Activated B cell treated with CpG ODN at 0.5 μM for 24 hours (primary cell): ENCODE measurements around the gene CSMD2. TPM values are rescaled to one million over a fixed set of nuclear protein-coding genes. Genes with fewer than 3 reads are reported as not detected.

Source experiments
- ATAC-seq: fragments of 200-7000 bp; cut with Tn5 transposase; one replicate; pipeline ENCODE4 v1.10.0; 2021; ENCODE audit warnings: low read depth, mild to moderate bottlenecking, moderate library complexity
- CTCF ChIA-PET: fragments of 350-600 bp; sonication (Branson Sonifier 250); formaldehyde crosslinking; loops from one replicate; lab custom pipeline; 2021; ENCODE audit warnings: antibody characterized with exemption; lab: Charles Lee
- POLR2A ChIA-PET: fragments of 350-600 bp; sonication (Branson Sonifier 250); formaldehyde crosslinking; loops from one replicate; lab custom pipeline; 2021; ENCODE audit warnings: antibody characterized with exemption; lab: Charles Lee
- DNase-seq: peaks from one replicate; pipeline ENCODE4 v3.0.0; 2022
- H3K27ac Mint-ChIP-seq: one replicate; pipeline ENCODE4 v1.8.0; 2020; ENCODE audit warnings: mixed read lengths
- H3K27me3 Mint-ChIP-seq: one replicate; pipeline ENCODE4 v1.8.0; 2021; ENCODE audit warnings: mixed read lengths
- H3K36me3 Mint-ChIP-seq: one replicate; pipeline ENCODE4 v1.8.0; 2021; ENCODE audit warnings: low read depth, mixed read lengths
- H3K4me1 Mint-ChIP-seq: one replicate; pipeline ENCODE4 v1.8.0; 2021; ENCODE audit warnings: mixed read lengths
- H3K4me3 Mint-ChIP-seq: one replicate; pipeline ENCODE4 v1.8.0; 2020; ENCODE audit warnings: mild to moderate bottlenecking, mixed read lengths
- H3K9me3 Mint-ChIP-seq: one replicate; pipeline ENCODE4 v1.8.0; 2020; ENCODE audit warnings: mixed read lengths
- CTCF ChIP-seq: fragments of 200-600 bp; IDR thresholded peaks from one replicate; pipeline ENCODE4 v1.8.0; 2022; ENCODE audit warnings: antibody characterized with exemption, mild to moderate bottlenecking
- intact Hi-C: fragments of 100-400 bp; cut with micrococcal nuclease; formaldehyde crosslinking; loops from one replicate; pipeline ENCODE4 v1.15.1; 2024
- total RNA-seq: library from RNA; stranded (reverse); gene quantifications from 2 replicates; pipeline ENCODE4 v1.2.3, GENCODE V29; 2022

Gene CSMD2
- total RNA-seq, 1 donor from 2014 or later: not detected

- ATAC-seq: no peak
- POLR2A ChIA-PET: no interaction called here
- CTCF ChIA-PET: no interaction called here
- Mint-ChIP-seq H3K27ac (no peak overlapping the region), H3K9me3 (no peaks in the 10 kb centered on the region), H3K4me3 (no peak overlapping the region), H3K27me3 (peaks cover 11% of the 10 kb centered on the region), H3K36me3 (no peaks in the 10 kb centered on the region), H3K4me1 (no peaks in the 10 kb centered on the region)
- intact Hi-C loops: no loop called here
- no peak for DNase-seq
- no peak for TF ChIP-seq CTCF
Observed at GRCh38 chr1:33828654-33829053, 336.4 kb downstream of the CSMD2 start.

GRCh38 chr1:33828059-33828458, 337.0 kb downstream of the CSMD2 start:
- no peaks in the 10 kb centered on the region for H3K36me3 Mint-ChIP-seq
- ChIA-PET POLR2A (no interaction called here), CTCF (no interaction called here)
- intact Hi-C loops: no loop called here
- H3K4me3 Mint-ChIP-seq: no peak overlapping the region
- H3K4me1 Mint-ChIP-seq: no peaks in the 10 kb centered on the region
- ATAC-seq: no peak
- H3K9me3 Mint-ChIP-seq: no peaks in the 10 kb centered on the region
- TF ChIP-seq CTCF: no peak
- no peak for DNase-seq
- H3K27me3 Mint-ChIP-seq: peaks cover 11% of the 10 kb centered on the region
- no peak overlapping the region for H3K27ac Mint-ChIP-seq

- Mint-ChIP-seq H3K27ac (no peak overlapping the region), H3K36me3 (no peaks in the 10 kb centered on the region), H3K27me3 (peaks cover 11% of the 10 kb centered on the region), H3K4me3 (no peak overlapping the region), H3K9me3 (no peaks in the 10 kb centered on the region), H3K4me1 (no peaks in the 10 kb centered on the region)
- TF ChIP-seq CTCF: no peak
- ChIA-PET CTCF (no interaction called here), POLR2A (no interaction called here)
- DNase-seq (no peak), ATAC-seq (no peak)
- intact Hi-C loops: no loop called here
Observed at GRCh38 chr1:33826711-33827110, 338.3 kb downstream of the CSMD2 start.

- ChIA-PET POLR2A (no interaction called here), CTCF (no interaction called here)
- Mint-ChIP-seq H3K4me3 (no peak overlapping the region), H3K27me3 (peaks cover 11% of the 10 kb centered on the region), H3K36me3 (no peaks in the 10 kb centered on the region), H3K9me3 (no peaks in the 10 kb centered on the region), H3K4me1 (no peaks in the 10 kb centered on the region), H3K27ac (no peak overlapping the region)
- ATAC-seq (no peak), DNase-seq (no peak)
- TF ChIP-seq CTCF: no peak
- intact Hi-C loops: no loop called here
Observed at GRCh38 chr1:33826311-33826710, 338.7 kb downstream of the CSMD2 start.

- peaks cover 11% of the 10 kb centered on the region for H3K27me3 Mint-ChIP-seq
- ATAC-seq (no peak), DNase-seq (no peak)
- no peak for TF ChIP-seq CTCF
- no peak overlapping the region for H3K27ac Mint-ChIP-seq
- POLR2A ChIA-PET: no interaction called here
- H3K9me3 Mint-ChIP-seq: no peaks in the 10 kb centered on the region
- intact Hi-C loops: no loop called here
- H3K4me3 Mint-ChIP-seq: no peak overlapping the region
- H3K36me3 Mint-ChIP-seq: no peaks in the 10 kb centered on the region
- no peaks in the 10 kb centered on the region for H3K4me1 Mint-ChIP-seq
- CTCF ChIA-PET: no interaction called here
Observed at GRCh38 chr1:33825506-33825905, 339.5 kb downstream of the CSMD2 start.
